Measurements from ENCODE around the gene PPP1CB.

DNA sequence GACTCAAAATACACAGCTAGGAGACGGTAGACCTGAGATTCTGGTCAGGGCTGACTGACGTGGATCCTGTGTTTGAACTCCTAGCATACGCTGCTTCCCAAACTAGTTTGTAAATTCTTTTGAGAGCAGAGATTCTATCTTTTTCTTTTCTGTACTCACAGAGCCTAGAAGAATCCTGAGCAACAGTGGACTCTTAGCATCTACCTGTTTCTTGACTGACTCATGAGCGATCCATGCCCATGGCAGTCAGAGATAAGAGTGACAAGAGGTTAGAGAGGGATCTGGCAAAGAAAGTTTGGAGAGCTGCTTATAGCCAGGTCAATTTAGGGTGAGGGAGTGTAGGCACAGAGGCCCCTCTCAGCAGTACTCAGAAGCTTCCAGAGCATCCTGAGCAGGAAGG, 41.1 kb upstream of the PPP1CB start:
- TF ChIP-seq, protein P1, sequence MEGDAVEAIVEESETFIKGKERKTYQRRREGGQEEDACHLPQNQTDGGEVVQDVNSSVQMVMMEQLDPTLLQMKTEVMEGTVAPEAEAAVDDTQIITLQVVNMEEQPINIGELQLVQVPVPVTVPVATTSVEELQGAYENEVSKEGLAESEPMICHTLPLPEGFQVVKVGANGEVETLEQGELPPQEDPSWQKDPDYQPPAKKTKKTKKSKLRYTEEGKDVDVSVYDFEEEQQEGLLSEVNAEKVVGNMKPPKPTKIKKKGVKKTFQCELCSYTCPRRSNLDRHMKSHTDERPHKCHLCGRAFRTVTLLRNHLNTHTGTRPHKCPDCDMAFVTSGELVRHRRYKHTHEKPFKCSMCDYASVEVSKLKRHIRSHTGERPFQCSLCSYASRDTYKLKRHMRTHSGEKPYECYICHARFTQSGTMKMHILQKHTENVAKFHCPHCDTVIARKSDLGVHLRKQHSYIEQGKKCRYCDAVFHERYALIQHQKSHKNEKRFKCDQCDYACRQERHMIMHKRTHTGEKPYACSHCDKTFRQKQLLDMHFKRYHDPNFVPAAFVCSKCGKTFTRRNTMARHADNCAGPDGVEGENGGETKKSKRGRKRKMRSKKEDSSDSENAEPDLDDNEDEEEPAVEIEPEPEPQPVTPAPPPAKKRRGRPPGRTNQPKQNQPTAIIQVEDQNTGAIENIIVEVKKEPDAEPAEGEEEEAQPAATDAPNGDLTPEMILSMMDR (IDR thresholded peaks at IDR 0.05), result no peak
- TF ChIP-seq POLR2A (IDR thresholded peaks at IDR 0.05), result no peak
